Keratinocyte (primary cell): Measurements from ENCODE around the gene CX3CR1.

Experiments
- EZH2 ChIP-seq: IDR thresholded peaks from one replicate; pipeline ENCODE4 v1.6.1; 2012; ENCODE audit warnings: inconsistent platforms, mild to moderate bottlenecking, low read length, moderate library complexity
- TF ChIP-seq, protein P1 (sequence below), 3 experiments: IDR thresholded peaks in 1 of 3; conservative IDR thresholded peaks in 1 of 3; optimal IDR thresholded peaks in 1 of 3; 2 replicates in 2 of 3; 3 replicates in 1 of 3; pipeline versions ENCODE3 to v1.5.1; 2011; ENCODE audit warnings: low read length in 3 of 3, mild to moderate bottlenecking in 3 of 3, moderate library complexity in 2 of 3, control low read depth in 1 of 3, inconsistent platforms in 1 of 3; ENCODE audit not compliant: insufficient read depth in 2 of 3; ENCODE audit errors: extremely low read depth in 1 of 3

DNA sequence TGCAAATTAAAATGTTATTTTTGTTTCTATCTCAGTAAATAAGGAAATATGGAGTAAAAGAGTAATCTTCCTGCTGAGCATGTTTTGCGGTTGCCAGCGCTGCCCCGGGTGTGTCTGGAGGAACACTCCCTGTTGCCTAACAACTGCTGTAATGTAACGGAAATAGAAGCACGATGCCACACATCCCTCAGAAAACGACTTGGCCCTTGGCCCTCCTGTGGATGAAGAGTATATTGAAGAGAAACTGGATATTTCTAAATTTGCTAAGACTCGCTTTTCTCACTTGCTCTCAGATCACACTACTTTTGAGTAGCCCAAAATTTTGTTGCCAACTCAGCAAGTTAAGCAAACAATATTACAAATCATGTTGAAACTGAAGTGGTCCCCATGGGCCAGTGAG is 18.9 kb downstream of the CX3CR1 start:
- TF ChIP-seq, protein P1, sequence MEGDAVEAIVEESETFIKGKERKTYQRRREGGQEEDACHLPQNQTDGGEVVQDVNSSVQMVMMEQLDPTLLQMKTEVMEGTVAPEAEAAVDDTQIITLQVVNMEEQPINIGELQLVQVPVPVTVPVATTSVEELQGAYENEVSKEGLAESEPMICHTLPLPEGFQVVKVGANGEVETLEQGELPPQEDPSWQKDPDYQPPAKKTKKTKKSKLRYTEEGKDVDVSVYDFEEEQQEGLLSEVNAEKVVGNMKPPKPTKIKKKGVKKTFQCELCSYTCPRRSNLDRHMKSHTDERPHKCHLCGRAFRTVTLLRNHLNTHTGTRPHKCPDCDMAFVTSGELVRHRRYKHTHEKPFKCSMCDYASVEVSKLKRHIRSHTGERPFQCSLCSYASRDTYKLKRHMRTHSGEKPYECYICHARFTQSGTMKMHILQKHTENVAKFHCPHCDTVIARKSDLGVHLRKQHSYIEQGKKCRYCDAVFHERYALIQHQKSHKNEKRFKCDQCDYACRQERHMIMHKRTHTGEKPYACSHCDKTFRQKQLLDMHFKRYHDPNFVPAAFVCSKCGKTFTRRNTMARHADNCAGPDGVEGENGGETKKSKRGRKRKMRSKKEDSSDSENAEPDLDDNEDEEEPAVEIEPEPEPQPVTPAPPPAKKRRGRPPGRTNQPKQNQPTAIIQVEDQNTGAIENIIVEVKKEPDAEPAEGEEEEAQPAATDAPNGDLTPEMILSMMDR (optimal IDR thresholded peaks at IDR 0.05 in 1 of 3, IDR thresholded peaks at IDR 0.05 in 1 of 3, conservative IDR thresholded peaks at IDR 0.05 in 1 of 3; ENCODE audit: extremely low read depth in 1 of 3, insufficient read depth in 2 of 3, low read length in 3 of 3) = peak; percentile 40 to 62 (median 45)
- TF ChIP-seq EZH2 = no peak
